GM12891 (cell line): ENCODE data around the gene PHOSPHO2.

Experiments used
- PAX5 ChIP-seq: IDR thresholded peaks from 2 replicates; pipeline ENCODE4 v1.6.1; 2011; ENCODE audit warnings: low read length, moderate library complexity, mild to moderate bottlenecking; ENCODE audit not compliant: insufficient read depth, severe bottlenecking
- POLR2A ChIP-seq: IDR thresholded peaks from 2 replicates; pipeline ENCODE4 v1.6.1; 2011; ENCODE audit warnings: low read depth, low read length, control low read depth
- POLR2AphosphoS5 ChIP-seq: IDR thresholded peaks from 2 replicates; pipeline ENCODE4 v1.6.1; 2011; ENCODE audit warnings: low read depth, low read length, control low read depth
- POU2F2 ChIP-seq: IDR thresholded peaks from 2 replicates; pipeline ENCODE4 v1.6.1; 2011; ENCODE audit warnings: low read depth, mild to moderate bottlenecking, control low read depth, low read length, moderate library complexity
- TAF1 ChIP-seq: IDR thresholded peaks from 2 replicates; pipeline ENCODE4 v1.6.1; 2011; ENCODE audit warnings: low read depth, low read length, control low read depth

DNA sequence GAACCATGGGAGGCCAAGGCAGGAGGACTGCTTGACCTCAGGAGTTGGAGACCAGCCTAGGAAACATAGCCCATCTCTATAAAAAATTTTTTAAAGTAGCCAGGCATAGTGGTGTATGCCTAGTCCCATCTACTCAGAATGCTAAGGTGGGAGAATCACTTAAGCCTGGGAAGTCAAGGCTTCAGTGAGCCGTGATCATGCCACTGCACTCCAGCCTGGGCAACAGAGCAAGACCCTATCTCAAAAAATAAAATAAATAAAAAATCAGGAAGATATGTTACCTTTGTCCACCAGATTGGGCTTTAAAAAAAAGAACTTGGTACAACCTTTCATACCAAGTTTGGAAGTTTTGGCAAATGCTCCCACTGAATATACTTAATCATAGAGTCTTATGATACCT is 35.4 kb upstream of the PHOSPHO2 start:
- TF ChIP-seq POLR2A: no peak
- no peak for TF ChIP-seq TAF1
- no peak for TF ChIP-seq POLR2AphosphoS5
- TF ChIP-seq POU2F2: no peak
- no peak for TF ChIP-seq PAX5
